Effector memory CD4-positive, alpha-beta T cell (primary cell): ENCODE data around the gene RTL5.

Source experiments
- DNase-seq, 3 donors: peaks; one replicate each; pipeline ENCODE4 v3.0.0-alpha.2; 2020
- H3K27ac ChIP-seq: 2 replicates; pipeline ENCODE4 v1.7.0; 2013; ENCODE audit warnings: mild to moderate bottlenecking, low read length, moderate library complexity; ENCODE audit not compliant: insufficient read depth, poor library complexity, severe bottlenecking
- H3K27me3 ChIP-seq: replicated peaks from 2 replicates; pipeline ENCODE4 v1.7.0; 2013; ENCODE audit warnings: mild to moderate bottlenecking, low read length; ENCODE audit not compliant: insufficient read depth, control insufficient read depth, poor library complexity, severe bottlenecking
- H3K36me3 ChIP-seq: 2 replicates; pipeline ENCODE4 v1.7.0; 2013; ENCODE audit warnings: mild to moderate bottlenecking, low read length, moderate library complexity; ENCODE audit not compliant: control insufficient read depth, insufficient read depth
- H3K4me1 ChIP-seq: 2 replicates; pipeline ENCODE4 v1.7.0; 2013; ENCODE audit warnings: low read length, mild to moderate bottlenecking; ENCODE audit not compliant: control insufficient read depth, insufficient read depth, poor library complexity, severe bottlenecking
- H3K4me3 ChIP-seq: 2 replicates; pipeline ENCODE4 v1.7.0; 2013; ENCODE audit warnings: low read length, low read depth, mild to moderate bottlenecking; ENCODE audit not compliant: insufficient read depth, poor library complexity, severe bottlenecking
- H3K9me3 ChIP-seq: 2 replicates; pipeline ENCODE4 v1.7.0; 2013; ENCODE audit warnings: mild to moderate bottlenecking, low read length, moderate library complexity; ENCODE audit not compliant: control insufficient read depth

RTL5 gene

GRCh38 chrX:72110876-72111708 lies 20.6 kb downstream of the RTL5 start:
- H3K27ac ChIP-seq, result no peak overlapping the region
- peaks cover 7% of the 10 kb centered on the region for H3K4me1 ChIP-seq
- no peaks in the 10 kb centered on the region for H3K36me3 ChIP-seq
- DNase-seq, result no peak
- no peak overlapping the region for H3K4me3 ChIP-seq
- H3K27me3 ChIP-seq, result no peaks in the 10 kb centered on the region
- no peaks in the 10 kb centered on the region for H3K9me3 ChIP-seq

DNA sequence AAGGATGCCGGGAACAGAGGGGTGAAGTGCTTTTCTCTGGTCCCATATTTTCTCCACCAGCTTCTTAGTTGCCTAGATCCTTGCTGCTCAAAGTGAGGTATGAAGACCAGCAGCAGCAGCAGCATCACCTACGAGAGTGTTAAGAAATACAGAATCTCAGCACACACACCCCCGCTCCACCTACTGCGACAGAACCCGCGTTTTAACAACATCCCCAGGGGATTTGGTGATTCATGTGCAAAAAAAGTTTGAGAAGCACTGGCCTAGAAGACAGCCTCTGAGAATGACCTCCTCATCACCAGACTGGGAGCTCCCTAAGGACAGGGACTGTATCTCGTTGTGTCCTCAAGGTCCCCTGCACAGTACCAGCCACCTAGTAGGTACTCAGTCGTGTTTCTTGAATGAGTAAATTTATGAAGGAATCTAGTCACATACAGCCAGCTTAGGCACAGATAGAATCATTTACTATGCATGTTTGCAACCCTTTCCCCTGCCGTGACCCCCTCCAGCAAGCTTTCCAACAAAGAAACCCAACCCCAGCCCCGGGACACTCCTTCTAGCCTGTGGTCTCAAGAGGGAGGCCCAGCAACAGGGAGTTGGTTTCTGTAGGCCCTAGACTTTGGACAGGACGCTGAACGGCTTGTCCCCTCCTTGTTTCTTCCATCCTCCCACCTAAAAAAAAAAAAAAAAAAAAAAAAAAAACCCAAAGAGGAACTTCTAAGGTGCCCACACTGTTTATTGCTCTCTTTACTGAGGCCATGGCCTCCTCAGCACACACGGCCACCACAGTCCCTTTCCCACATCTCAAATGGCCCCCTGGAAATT lies 21.5 kb downstream of the RTL5 start:
- no peaks in the 10 kb centered on the region for H3K9me3 ChIP-seq
- no peak overlapping the region for H3K4me3 ChIP-seq
- H3K27me3 ChIP-seq, result no peaks in the 10 kb centered on the region
- no peak overlapping the region for H3K27ac ChIP-seq
- no peaks in the 10 kb centered on the region for H3K36me3 ChIP-seq
- peaks cover 3% of the 10 kb centered on the region for H3K4me1 ChIP-seq
- no peak for DNase-seq

DNA sequence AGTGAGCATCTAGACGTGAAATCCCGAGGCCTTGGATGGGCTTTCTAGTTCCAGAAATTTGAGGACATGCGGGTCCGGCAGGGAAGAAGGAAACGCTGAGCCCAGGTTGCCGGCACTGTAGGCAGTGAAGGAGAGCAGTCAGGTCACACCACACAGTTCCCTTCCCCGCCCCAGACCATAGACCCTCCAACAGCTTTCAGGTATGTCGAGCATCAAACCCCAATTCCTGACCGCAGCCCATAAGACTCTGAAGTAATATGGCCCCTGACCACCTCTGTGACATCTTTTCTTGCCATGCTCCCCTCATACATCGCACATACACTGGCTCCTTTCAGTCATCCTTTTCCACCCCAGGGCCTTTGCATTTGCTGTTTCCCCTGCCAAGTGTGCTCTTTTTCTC lies 23.0 kb downstream of the RTL5 start:
- H3K27ac ChIP-seq, result no peak overlapping the region
- no peaks in the 10 kb centered on the region for H3K27me3 ChIP-seq
- no peaks in the 10 kb centered on the region for H3K9me3 ChIP-seq
- peaks cover 15% of the 10 kb centered on the region for H3K4me1 ChIP-seq
- DNase-seq, result no peak
- H3K36me3 ChIP-seq, result no peaks in the 10 kb centered on the region
- no peak overlapping the region for H3K4me3 ChIP-seq

DNA sequence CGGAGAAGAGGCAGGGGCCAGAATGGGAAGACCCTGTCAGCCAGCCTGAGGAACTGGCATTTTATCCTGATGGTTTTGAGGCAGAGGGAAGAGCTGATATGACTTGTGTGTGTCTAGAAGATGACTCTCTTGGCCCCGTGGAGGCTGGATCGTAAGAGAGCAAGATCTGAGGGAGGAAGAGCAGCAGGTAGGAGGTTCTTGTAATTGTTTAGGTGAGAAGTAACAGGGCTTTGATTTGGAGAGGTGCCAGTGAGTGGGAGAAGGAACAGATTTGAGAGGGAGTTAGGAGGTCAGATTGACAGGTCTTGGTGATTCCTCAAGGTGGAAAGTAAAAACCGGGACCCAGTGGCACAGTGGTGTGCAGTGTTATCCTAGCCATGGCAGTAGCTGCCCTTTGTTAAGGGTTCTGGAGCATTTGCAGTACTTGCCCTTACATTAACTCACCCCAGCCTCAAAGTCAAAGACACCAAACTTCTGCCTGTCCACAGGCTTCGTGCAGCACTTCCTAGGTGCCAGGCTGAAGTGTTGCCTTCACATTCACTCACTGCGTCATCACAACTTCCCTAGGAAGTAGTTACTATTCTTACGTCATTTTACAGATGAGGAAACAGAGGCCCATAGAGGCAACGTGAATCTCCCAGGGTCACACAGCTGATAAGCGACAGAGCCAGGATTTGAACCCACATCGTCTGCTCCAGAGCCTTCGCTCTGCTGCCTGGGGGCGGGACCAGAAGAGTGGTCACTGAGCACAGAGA lies 23.7 kb downstream of the RTL5 start:
- Histone ChIP-seq H3K4me3 (no peak overlapping the region), H3K27me3 (no peaks in the 10 kb centered on the region), H3K36me3 (no peaks in the 10 kb centered on the region), H3K27ac (peak overlapping the region; percentile 19), H3K4me1 (peaks cover 22% of the 10 kb centered on the region), H3K9me3 (no peaks in the 10 kb centered on the region)
- DNase-seq, result no peak

DNA sequence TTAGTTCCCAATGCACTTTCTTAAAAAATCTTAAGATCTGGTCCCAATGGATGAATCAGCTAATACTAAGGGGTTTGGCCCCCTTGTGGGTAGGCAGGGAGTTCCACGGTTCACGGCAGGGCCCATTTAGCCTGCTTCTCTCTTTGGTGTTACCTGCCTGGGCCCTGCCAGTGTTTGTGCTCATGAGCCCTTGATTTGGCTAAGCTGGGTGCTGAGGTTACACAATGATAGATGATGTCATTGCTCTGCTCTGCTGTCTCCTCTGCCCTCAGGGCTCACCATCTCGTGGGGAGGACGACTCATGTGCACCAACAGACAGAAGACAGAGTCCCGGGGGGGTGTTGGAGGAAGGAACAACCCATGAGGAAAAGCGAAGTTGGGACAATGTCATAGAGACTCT lies 24.4 kb downstream of the RTL5 start:
- Histone ChIP-seq H3K4me3 (no peak overlapping the region), H3K27ac (peak overlapping the region; percentile 19), H3K36me3 (no peaks in the 10 kb centered on the region), H3K9me3 (no peaks in the 10 kb centered on the region), H3K27me3 (no peaks in the 10 kb centered on the region), H3K4me1 (peaks cover 27% of the 10 kb centered on the region)
- DNase-seq, result peak in 2 of 3 donors; percentile 29 to 40

DNA sequence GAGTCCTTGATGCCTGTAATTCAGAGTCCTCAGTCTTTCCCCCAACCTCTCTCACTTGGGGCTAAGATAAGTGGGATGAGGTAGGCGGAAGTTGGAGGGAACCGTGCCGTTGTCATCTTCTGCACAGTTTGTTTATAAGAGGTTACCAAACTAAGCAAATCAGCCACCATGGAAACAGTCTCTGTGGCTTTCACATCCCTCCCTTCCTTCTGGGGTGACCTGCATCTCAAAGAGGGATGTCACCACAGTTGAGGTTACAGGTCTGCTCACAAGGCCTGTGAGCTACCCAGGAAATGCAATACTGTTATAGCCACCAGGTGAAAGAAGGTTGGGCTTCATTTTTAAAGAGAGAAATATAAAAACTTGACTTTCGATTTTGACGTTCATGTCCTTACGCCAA lies 26.3 kb downstream of the RTL5 start:
- Histone ChIP-seq H3K9me3 (no peaks in the 10 kb centered on the region), H3K4me1 (peaks cover 37% of the 10 kb centered on the region), H3K27ac (peak overlapping the region; percentile 86), H3K36me3 (no peaks in the 10 kb centered on the region), H3K27me3 (no peaks in the 10 kb centered on the region), H3K4me3 (no peak overlapping the region)
- DNase-seq, result peak; percentile 68 to 70 (median 69)

DNA sequence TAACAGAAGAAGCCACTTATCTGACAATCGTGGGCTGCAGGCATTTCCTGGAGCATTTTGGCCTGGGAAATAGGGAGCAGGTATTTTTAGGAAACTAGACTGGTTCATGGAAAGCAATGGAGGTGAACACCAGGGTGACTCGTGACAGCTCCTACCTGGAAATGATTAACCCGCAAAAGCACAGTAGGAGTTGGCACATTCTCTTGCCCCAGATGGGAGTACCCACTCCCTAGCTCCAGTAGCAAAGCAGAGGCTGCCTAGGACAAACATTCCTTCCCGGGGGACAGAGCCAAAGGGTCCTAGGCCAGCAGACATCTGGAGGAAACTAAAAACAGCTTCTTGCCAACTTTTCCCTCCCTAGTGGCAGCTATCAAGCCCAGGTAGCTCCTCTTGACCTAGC lies 29.0 kb downstream of the RTL5 start:
- Histone ChIP-seq H3K4me3 (no peak overlapping the region), H3K27ac (peak overlapping the region; percentile 84), H3K27me3 (no peaks in the 10 kb centered on the region), H3K36me3 (no peaks in the 10 kb centered on the region), H3K9me3 (no peaks in the 10 kb centered on the region), H3K4me1 (peaks cover 43% of the 10 kb centered on the region)
- DNase-seq, result no peak

DNA sequence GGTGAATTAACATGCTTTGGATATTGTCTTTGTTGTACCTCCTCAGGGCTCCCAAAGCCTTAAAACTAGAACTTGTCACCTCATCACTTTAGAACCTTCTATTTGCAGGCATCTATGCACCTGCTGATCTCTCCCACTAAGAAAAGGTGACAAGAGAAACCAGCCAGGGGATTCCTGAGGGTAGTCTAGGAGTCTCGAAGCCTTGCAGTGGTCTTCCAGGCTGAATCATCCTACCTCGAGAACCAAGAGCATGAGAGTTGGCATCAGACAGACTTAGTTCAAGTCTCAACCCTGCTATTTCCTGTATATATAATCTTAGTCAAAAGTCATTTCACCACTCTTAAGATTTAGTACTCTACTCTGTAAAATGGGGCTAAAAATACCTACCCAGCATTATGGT lies 29.6 kb downstream of the RTL5 start:
- no peaks in the 10 kb centered on the region for H3K36me3 ChIP-seq
- no peaks in the 10 kb centered on the region for H3K9me3 ChIP-seq
- H3K4me3 ChIP-seq, result peak overlapping the region; percentile 42
- no peaks in the 10 kb centered on the region for H3K27me3 ChIP-seq
- DNase-seq, result no peak
- H3K4me1 ChIP-seq, result peaks cover 43% of the 10 kb centered on the region
- H3K27ac ChIP-seq, result peak overlapping the region; percentile 84

GRCh38 chrX:72101597-72102037 lies 30.1 kb downstream of the RTL5 start:
- Histone ChIP-seq H3K9me3 (no peaks in the 10 kb centered on the region), H3K27me3 (no peaks in the 10 kb centered on the region), H3K4me3 (peak overlapping the region; percentile 42), H3K27ac (peak overlapping the region; percentile 84), H3K36me3 (no peaks in the 10 kb centered on the region), H3K4me1 (peaks cover 43% of the 10 kb centered on the region)
- no peak for DNase-seq
